Left ventricle myocardium superior (tissue), 1 donor: ENCODE data around the gene TIPIN. TPM values are rescaled to one million over a fixed set of nuclear protein-coding genes. Genes with fewer than 3 reads are reported as not detected.

ENCODE experiments used
- ATAC-seq: fragments of 200-7000 bp; cut with Tn5 transposase; one replicate; pipeline ENCODE4 v1.9.1; 2020; ENCODE audit warnings: mild to moderate bottlenecking, moderate library complexity
- DNase-seq: peaks from one replicate; pipeline ENCODE4 v3.0.0-alpha.2; 2020
- intact Hi-C: fragments of 100-400 bp; cut with micrococcal nuclease; formaldehyde crosslinking; loops from one replicate; pipeline ENCODE4 v1.11.0; 2022
- total RNA-seq: library from RNA; stranded (reverse); fragmentation: NEBNext Ultra II Directional; extraction: Animal tissue kit (Norgen Biotek cat#: 25700); gene quantifications from one replicate; pipeline ENCODE4 v1.2.1, GENCODE V29; 2021
- donor health status: DM: no; HTN: yes; CAD: no; lungs with severe emphysema.

The TIPIN gene
- total RNA-seq, 1 donor from 2014 or later: 4.0 TPM

GRCh38 chr15:66287461-66288057 is 68.9 kb downstream of the TIPIN start:
- ATAC-seq: no peak
- DNase-seq: no peak
- intact Hi-C loops: loop anchor here (5.0 to 10.0 kb wide), 2 partner anchors 305 to 373 kb away; no protein-coding TSS in a partner anchor

Other genes with a start within 250 kb of the TIPIN start
- not detected for gene MEGF11, start 102.9 kb downstream of the TIPIN start, total RNA-seq
- gene DIS3L, start 63.1 kb downstream of the TIPIN start, total RNA-seq: 44.6 TPM
- gene MAP2K1, start 30.2 kb upstream of the TIPIN start, total RNA-seq: 40.4 TPM
- gene SNAPC5, start 141.1 kb upstream of the TIPIN start, total RNA-seq: 39.2 TPM
- gene RPL4, start 148.2 kb upstream of the TIPIN start, total RNA-seq: 1,305 TPM
- 1.8 TPM for gene ZWILCH, start 148.6 kb upstream of the TIPIN start, total RNA-seq
- gene LCTL, start 209.3 kb upstream of the TIPIN start, total RNA-seq: not detected